Caco-2 (cell line): ENCODE data around the gene LARP1. TPM values are rescaled to one million over a fixed set of nuclear protein-coding genes. Genes with fewer than 3 reads are reported as not detected.

Source experiments
- BruUV-seq: library from RNA; stranded (reverse); fragments of 400-500 nt; replicated peaks from 2 replicates; lab custom pipeline; 2021; lab: Mats Ljungman, UMichigan
- CTCF ChIA-PET: fragments of 300-600 bp; sonication (Branson Sonifier 250); formaldehyde crosslinking; loops from one replicate; lab custom pipeline; 2022; ENCODE audit warnings: antibody characterized with exemption; lab: Charles Lee
- POLR2A ChIA-PET: fragments of 300-600 bp; sonication (Branson Sonifier 250); formaldehyde crosslinking; loops from one replicate; lab custom pipeline; 2022; ENCODE audit warnings: antibody characterized with exemption; lab: Charles Lee
- DNase-seq, 2 experiments: peaks; one replicate each; pipeline versions ENCODE4 v3.0.0 to v3.0.0-alpha.2; 2020 to 2022
- H3K27me3 ChIP-seq: replicated peaks from 2 replicates; pipeline ENCODE4 v1.6.0; 2011; ENCODE audit warnings: low read length; ENCODE audit not compliant: control insufficient read depth, insufficient read depth
- H3K36me3 ChIP-seq: 2 replicates; pipeline ENCODE4 v1.5.1; 2011; ENCODE audit warnings: low read length; ENCODE audit not compliant: control insufficient read depth, insufficient read depth
- H3K4me1 ChIP-seq: fragments of 250-450 bp; sonication (Bioruptor Pico); 2 replicates; pipeline ENCODE4 v1.5.1; 2020; ENCODE audit warnings: mild to moderate bottlenecking
- H3K4me3 ChIP-seq: 2 replicates; pipeline ENCODE4 v1.5.1; 2011; ENCODE audit warnings: low read depth, mild to moderate bottlenecking, control low read depth, low read length
- H3K9me3 ChIP-seq: fragments of 250-450 bp; sonication (Bioruptor Pico); 2 replicates; pipeline ENCODE4 v1.5.1; 2020; ENCODE audit warnings: mild to moderate bottlenecking, moderate library complexity
- H3K27ac Mint-ChIP-seq: one replicate; pipeline ENCODE4 v1.8.0; 2022; ENCODE audit warnings: mixed read lengths; ENCODE audit not compliant: unreplicated experiment
- H3K27me3 Mint-ChIP-seq: one replicate; pipeline ENCODE4 v1.8.0; 2022; ENCODE audit warnings: mixed read lengths; ENCODE audit not compliant: insufficient read depth, unreplicated experiment
- H3K36me3 Mint-ChIP-seq: one replicate; pipeline ENCODE4 v1.8.0; 2022; ENCODE audit warnings: mild to moderate bottlenecking, mixed read lengths; ENCODE audit not compliant: insufficient read depth, unreplicated experiment
- H3K4me1 Mint-ChIP-seq: one replicate; pipeline ENCODE4 v1.8.0; 2022; ENCODE audit warnings: low read depth, mixed read lengths; ENCODE audit not compliant: unreplicated experiment
- H3K4me3 Mint-ChIP-seq: one replicate; pipeline ENCODE4 v1.8.0; 2022; ENCODE audit warnings: mild to moderate bottlenecking, moderate library complexity, mixed read lengths; ENCODE audit not compliant: unreplicated experiment
- H3K9me3 Mint-ChIP-seq: one replicate; pipeline ENCODE4 v1.8.0; 2022; ENCODE audit warnings: mixed read lengths; ENCODE audit not compliant: unreplicated experiment
- intact Hi-C: fragments of 100-400 bp; cut with micrococcal nuclease; formaldehyde crosslinking; loops from one replicate; pipeline ENCODE4 v1.10.0; 2022; ENCODE audit not compliant: unreplicated experiment
- total RNA-seq: library from RNA; stranded (reverse); gene quantifications from 2 replicates; pipeline ENCODE4 v1.2.3, GENCODE V29; 2022
- TF ChIP-seq, protein P1 (sequence below), 2 experiments: fragments of 200-600 bp in 1 of 2; IDR thresholded peaks; 1 replicate in 1 of 2; 2 replicates in 1 of 2; pipeline versions ENCODE4 v1.5.1 to v1.8.0; 2011 to 2022; ENCODE audit warnings: antibody characterized with exemption in 1 of 2, control low read depth in 1 of 2, inconsistent platforms in 1 of 2, low read depth in 1 of 2, low read length in 1 of 2, mild to moderate bottlenecking in 1 of 2, moderate library complexity in 1 of 2; ENCODE audit not compliant: insufficient read depth in 1 of 2, severe bottlenecking in 1 of 2, unreplicated experiment in 1 of 2

Gene LARP1
- total RNA-seq, 1 experiment from 2014 or later, result 372 TPM

DNA sequence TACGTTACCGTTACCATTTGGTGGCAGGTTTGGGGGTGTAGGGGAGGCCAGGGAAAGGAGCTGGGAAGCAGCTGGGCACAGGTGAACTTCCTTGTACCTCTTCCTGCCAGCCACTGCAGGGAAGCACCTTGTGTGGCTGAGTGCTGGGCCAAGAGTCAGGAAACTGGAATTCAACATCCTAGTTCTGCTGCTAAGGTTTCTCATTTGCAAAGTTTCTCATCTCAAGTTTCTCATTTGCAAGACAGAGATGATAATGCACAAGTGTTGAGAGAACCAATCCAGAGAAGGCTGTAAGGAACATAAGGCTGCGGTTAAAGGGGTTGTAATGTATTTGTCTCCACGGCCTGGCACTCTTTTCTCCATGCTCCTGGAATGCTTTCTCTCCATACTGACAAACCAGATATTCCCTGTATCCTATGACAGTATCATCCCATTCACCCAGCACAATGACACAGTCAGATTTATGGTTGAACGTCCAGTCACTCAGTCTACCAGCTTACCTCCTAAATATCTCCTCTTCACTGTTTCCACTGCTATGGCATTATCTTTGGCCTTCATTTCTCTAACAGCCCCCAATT is 33.6 kb upstream of the LARP1 start:
- intact Hi-C loops, result no loop called here
- Histone ChIP-seq H3K4me1 (peaks cover 4% of the 10 kb centered on the region; the same call in 1 of the 2 replicates), H3K9me3 (no peaks in the 10 kb centered on the region), H3K36me3 (no peaks in the 10 kb centered on the region; the same call in 1 of the 2 replicates), H3K4me3 (no peak overlapping the region), H3K27me3 (no peaks in the 10 kb centered on the region)
- H3K27ac Mint-ChIP-seq, result no peak overlapping the region
- H3K9me3 Mint-ChIP-seq, result no peaks in the 10 kb centered on the region
- no peaks in the 10 kb centered on the region for H3K36me3 Mint-ChIP-seq
- ChIA-PET POLR2A (interaction anchor here (0.6 kb wide), 1 partner anchor 24 kb away, joined by 3 read pairs; no protein-coding TSS in a partner anchor), CTCF (interaction anchor here (0.7 kb wide), 1 partner anchor 312 kb away, joined by 4 read pairs; no protein-coding TSS in a partner anchor)
- peaks cover 14% of the 10 kb centered on the region for H3K4me1 Mint-ChIP-seq
- no TSS peak for BruUV-seq
- DNase-seq, result no peak
- no peaks in the 10 kb centered on the region for H3K27me3 Mint-ChIP-seq
- TF ChIP-seq, protein P1, sequence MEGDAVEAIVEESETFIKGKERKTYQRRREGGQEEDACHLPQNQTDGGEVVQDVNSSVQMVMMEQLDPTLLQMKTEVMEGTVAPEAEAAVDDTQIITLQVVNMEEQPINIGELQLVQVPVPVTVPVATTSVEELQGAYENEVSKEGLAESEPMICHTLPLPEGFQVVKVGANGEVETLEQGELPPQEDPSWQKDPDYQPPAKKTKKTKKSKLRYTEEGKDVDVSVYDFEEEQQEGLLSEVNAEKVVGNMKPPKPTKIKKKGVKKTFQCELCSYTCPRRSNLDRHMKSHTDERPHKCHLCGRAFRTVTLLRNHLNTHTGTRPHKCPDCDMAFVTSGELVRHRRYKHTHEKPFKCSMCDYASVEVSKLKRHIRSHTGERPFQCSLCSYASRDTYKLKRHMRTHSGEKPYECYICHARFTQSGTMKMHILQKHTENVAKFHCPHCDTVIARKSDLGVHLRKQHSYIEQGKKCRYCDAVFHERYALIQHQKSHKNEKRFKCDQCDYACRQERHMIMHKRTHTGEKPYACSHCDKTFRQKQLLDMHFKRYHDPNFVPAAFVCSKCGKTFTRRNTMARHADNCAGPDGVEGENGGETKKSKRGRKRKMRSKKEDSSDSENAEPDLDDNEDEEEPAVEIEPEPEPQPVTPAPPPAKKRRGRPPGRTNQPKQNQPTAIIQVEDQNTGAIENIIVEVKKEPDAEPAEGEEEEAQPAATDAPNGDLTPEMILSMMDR (IDR thresholded peaks at IDR 0.05; ENCODE audit: insufficient read depth in 1 of 2, low read depth in 1 of 2, low read length in 1 of 2, severe bottlenecking in 1 of 2, unreplicated experiment in 1 of 2), result no peak
- H3K4me3 Mint-ChIP-seq, result no peak overlapping the region

DNA sequence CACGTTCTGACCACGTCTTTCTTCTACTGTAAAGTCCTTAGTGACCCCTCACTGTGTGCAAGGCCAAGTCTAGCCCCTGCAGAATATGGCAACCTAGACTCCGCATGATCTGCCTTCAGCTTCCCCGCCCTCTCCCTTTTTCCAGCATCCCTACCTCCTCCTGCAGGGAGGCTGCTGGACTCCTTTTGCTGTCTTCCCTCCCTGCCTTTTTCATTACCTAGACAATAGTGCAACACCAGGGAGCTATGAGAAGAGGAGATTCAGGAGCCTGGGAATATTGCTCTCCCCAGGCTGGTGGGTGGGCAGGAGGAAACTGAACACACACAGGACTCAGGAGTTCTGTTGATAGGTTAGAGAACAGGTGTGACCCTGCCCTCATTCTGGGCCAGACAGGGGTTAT is 33.1 kb upstream of the LARP1 start:
- Mint-ChIP-seq H3K27me3 (no peaks in the 10 kb centered on the region), H3K4me3 (no peak overlapping the region), H3K27ac (no peak overlapping the region), H3K36me3 (no peaks in the 10 kb centered on the region), H3K4me1 (peaks cover 19% of the 10 kb centered on the region), H3K9me3 (no peaks in the 10 kb centered on the region)
- TF ChIP-seq, protein P1 (IDR thresholded peaks at IDR 0.05; ENCODE audit: insufficient read depth in 1 of 2, low read depth in 1 of 2, low read length in 1 of 2, severe bottlenecking in 1 of 2, unreplicated experiment in 1 of 2), result no peak
- peaks cover 7% of the 10 kb centered on the region for H3K4me1 ChIP-seq
- DNase-seq, result no peak
- H3K36me3 ChIP-seq, result no peaks in the 10 kb centered on the region
- ChIA-PET CTCF (no interaction called here), POLR2A (no interaction called here)
- H3K27me3 ChIP-seq, result no peaks in the 10 kb centered on the region
- BruUV-seq, result no TSS peak
- H3K4me3 ChIP-seq, result no peak overlapping the region
- H3K9me3 ChIP-seq, result no peaks in the 10 kb centered on the region
- intact Hi-C loops, result no loop called here

DNA sequence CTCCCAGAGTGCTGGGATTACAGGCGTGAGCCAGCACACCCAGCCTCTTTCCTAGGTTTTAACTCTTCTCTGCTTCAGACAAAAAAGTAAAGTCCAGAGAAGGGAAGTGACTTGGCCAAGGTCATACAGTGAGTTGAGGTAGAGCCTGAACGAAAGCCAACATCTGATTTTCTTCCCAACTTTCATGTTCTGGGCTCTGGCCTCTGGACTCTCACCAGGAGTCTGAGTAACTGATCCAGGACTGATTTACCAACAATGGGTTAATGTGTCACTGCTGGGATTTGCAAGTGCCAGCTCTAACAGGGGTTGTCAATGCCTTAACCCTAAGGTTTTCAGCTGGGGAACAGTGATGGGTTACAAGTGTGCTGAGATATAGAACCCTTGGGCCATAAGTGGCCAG is 32.2 kb upstream of the LARP1 start:
- Mint-ChIP-seq H3K27ac (no peak overlapping the region), H3K36me3 (no peaks in the 10 kb centered on the region), H3K27me3 (no peaks in the 10 kb centered on the region), H3K4me3 (no peak overlapping the region), H3K4me1 (peaks cover 24% of the 10 kb centered on the region), H3K9me3 (no peaks in the 10 kb centered on the region)
- DNase-seq, result no peak
- ChIA-PET CTCF (no interaction called here), POLR2A (no interaction called here)
- H3K4me3 ChIP-seq, result no peak overlapping the region
- H3K36me3 ChIP-seq, result no peaks in the 10 kb centered on the region
- H3K27me3 ChIP-seq, result no peaks in the 10 kb centered on the region
- H3K4me1 ChIP-seq, result peaks cover 11% of the 10 kb centered on the region
- no peaks in the 10 kb centered on the region for H3K9me3 ChIP-seq
- intact Hi-C loops, result no loop called here
- no TSS peak for BruUV-seq
- TF ChIP-seq, protein P1 (IDR thresholded peaks at IDR 0.05; ENCODE audit: insufficient read depth in 1 of 2, low read depth in 1 of 2, low read length in 1 of 2, severe bottlenecking in 1 of 2, unreplicated experiment in 1 of 2), result no peak
